Stimulated activated CD8-positive, alpha-beta memory T cell treated with anti-CD3 and anti-CD28 coated beads, Interleukin-7, amount 100 ng/mL, for 1 hour (primary cell): ENCODE data around the gene REPIN1.

Experiments
- DNase-seq, 2 donors: peaks; one replicate each; pipeline ENCODE4 v3.0.0-alpha.2; 2020; ENCODE audit warnings: low read depth in 2 of 2

Gene REPIN1

GRCh38 chr7:150337179-150337578 lies 31.4 kb upstream of the REPIN1 start:
- DNase-seq: no peak

- DNase-seq: no peak
These were observed 31.0 kb upstream of the REPIN1 start for GRCh38 chr7:150337659-150338081.

DNA sequence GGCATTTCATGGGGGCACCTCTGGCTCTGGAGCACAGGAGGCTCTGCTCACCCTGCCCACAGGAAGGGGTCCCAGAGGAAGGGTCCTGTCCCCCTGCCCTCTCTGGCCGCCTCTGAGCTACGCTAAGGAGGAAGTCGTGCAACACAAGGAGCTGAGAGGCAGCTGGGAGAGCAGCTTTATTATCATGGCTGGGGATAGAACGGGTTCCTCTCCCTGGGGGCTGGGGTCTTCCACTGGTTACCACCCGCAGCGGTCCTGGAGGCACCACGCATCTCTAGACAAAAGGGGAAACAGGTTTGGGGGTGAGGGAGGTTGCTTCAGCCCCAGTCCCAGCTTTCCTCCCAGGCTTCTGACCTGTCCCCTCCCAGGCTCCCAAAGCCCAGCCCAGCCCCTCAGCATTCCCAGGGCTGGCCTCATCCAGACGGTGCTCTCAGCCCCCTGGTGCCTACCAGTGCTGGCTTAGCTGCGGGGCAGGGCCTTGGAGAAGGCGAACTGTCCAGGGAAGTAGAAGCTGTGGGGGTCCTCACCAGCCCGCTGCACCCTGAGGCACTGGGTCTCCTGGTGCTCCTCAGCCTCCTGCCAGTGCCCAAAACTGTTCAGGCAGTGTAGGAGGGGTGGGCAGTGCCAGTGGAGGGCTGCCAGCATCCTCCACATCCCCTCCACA lies 30.3 kb upstream of the REPIN1 start:
- no peak for DNase-seq

GRCh38 chr7:150339409-150339809 lies 29.2 kb upstream of the REPIN1 start:
- no peak for DNase-seq

- no peak for DNase-seq
These were observed 28.4 kb upstream of the REPIN1 start for GRCh38 chr7:150340024-150340749.

GRCh38 chr7:150340875-150341262 lies 27.8 kb upstream of the REPIN1 start:
- DNase-seq: no peak

- DNase-seq: no peak
These were observed 27.1 kb upstream of the REPIN1 start, which contains the start of gene RARRES2 for GRCh38 chr7:150341263-150342120. RARRES2 (minus strand) TSS chr7:150341629; CDS start chr7:150340609, 1,020 bp downstream.

- no peak for DNase-seq
These were observed 26.6 kb upstream of the REPIN1 start for GRCh38 chr7:150342121-150342408.

GRCh38 chr7:150343225-150343624 lies 25.4 kb upstream of the REPIN1 start:
- no peak for DNase-seq

- DNase-seq: no peak
These were observed 24.3 kb upstream of the REPIN1 start for GRCh38 chr7:150344299-150344698.

DNA sequence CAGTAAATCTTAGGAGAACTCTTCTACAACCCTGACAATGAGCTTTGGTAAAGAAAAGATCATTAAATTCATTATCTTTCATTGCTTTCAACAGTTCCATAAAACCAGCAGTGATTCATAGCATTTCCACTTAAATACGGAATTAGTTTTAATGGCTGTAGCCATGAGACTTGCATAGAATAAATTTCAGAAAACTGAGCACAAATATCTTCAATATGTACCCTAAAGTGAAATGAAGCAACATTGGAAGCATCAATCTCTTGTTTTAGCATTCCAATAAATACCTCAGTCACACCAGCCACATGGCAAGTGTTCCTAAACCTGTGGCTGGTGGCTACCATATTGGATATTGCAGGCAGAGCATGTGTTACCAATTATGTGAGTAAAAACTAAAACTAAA lies 23.6 kb upstream of the REPIN1 start:
- DNase-seq: no peak

DNA sequence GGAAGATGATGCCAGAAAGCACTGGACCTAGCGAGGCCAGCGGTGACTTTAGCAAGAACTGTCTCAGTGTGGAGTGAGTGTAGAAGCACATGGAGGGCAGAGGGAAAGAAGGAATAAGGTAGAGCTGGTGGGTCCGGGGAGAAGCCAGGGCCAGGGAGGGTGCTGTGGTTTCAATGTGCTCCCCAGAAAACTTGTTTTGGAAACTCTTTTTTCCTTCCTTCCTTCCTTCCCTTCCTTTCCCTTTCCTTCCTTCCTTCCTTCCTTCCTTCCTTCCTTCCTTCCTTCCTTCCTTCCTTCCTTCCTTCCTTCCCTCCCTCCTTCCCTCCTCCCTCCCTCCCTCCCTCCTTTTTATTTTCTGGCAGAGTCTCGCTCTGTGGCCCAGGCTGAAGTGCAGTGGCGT lies 21.7 kb upstream of the REPIN1 start:
- no peak for DNase-seq

DNA sequence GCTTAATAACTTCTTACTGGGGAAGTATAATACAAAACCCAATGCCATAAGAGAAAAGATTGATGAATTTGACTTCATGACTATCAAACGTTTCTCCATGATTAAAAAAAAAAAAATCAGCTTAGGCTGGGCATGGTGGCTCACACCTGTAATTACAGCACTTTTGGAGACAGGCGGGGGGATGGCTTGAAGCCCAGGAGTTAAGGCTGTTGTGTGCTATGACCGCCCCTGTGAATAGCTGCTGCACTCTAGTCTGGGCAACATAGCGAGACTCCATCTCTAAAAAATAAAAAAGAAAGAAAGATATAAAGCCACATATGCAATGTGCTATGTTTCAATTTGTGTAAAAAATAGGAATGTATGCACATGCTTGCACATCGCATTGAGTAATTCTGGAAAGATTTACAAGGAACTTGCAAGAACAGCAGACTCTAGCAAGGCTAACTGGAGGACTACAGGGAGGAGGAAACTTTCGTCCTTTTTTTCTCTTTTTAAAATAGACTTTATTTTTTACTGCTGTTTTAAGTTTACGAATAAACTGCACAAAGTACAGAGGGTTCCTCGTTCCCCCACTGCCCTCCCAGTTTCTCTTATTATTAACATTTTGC lies 16.9 kb upstream of the REPIN1 start:
- no peak for DNase-seq

DNA sequence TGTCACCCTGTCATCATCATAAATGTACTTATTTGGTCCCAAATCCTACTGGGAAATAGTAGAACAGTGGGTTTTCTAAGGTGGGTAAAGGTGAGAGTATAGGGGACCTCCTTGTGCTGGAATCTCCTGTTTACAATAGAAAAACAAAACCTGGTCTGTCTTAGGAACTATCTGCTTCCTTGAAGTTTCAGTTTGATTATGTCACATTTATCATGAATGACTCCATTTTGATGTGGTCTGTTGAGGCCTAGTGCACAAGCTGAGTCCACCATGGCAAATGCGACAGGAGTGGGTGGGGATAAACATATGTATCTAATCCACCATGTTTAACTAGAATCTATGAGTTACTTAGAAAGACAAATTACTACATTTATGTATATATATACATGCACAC lies 13.0 kb upstream of the REPIN1 start:
- no peak for DNase-seq

- DNase-seq: no peak
These were observed 12.2 kb upstream of the REPIN1 start for GRCh38 chr7:150356265-150356897.

DNA sequence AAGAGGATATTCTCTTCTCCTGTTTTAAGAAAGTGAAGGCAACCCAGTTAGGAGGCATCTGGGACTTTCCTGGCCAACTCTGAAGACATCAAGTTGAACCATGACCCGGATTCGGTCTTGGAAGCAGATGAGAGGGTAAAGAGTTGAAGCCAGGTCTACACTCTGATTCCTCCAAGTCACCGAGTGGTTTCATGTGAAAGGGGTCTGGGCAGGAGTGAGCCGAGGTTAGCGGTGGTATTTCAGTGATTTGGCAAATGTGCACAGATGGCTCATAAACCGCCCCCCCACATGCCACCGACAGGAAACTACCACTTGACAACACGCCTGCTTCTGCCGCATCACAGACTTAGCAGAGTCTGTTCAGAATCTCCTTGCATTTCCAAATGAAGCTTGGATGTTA lies 11.4 kb upstream of the REPIN1 start:
- peak; percentile 28 to 46 for DNase-seq

DNA sequence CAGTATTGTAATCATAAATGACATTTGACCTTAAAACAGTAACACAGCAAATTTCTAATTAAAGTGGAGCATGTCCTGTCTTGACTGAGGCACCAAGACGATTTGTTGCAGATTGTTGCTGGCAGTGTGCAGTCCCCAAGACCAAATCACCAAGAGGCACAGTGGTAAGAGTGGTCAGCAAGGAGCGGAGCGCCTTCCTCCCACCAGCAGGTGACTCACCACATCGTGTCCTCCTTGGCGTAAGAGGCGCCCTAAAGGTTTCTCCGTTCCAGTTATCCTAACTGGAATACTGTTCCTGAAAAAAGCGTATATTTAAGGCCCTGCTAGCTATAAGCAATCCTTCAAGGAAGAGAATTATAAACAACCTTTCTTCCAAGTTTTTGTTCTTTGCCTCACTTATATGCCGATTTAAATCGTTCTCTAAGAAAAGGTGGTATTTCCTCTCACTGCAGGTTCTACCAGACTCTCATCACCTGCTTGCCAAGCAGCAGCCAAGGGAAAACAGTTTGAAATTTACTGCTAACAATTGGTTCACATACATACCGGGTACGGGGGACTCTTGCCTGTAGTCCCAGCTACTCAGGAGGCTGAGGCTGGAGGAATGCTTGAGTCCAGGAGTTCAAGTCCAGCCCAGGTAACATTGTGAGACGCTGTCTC lies 10.7 kb upstream of the REPIN1 start:
- no peak for DNase-seq

- no peak for DNase-seq
These were observed 10.2 kb upstream of the REPIN1 start for GRCh38 chr7:150358433-150358832.

DNA sequence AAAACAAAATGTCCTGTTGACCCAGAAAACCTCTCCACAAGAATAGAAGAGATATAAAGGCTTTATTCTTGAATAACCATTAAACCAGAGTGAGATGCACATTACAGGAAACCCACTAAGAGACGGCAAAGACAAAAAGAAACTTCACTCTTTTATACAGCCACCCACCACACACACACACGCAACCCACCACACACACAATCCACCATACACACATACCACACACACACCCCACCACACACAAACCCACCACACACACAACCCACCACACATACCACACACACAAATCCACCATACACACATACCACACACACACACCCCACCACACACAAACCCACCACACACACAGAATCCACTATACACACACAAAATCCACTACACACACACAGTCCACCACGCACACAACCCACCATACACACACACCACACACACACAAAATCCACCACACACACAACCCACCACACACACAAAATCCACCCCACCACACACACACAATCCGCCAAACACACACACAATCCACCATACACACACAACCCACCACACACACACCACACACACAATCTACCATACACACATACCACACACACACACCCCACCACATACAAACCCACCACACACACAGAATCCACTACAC lies 9.5 kb upstream of the REPIN1 start:
- DNase-seq: no peak

DNA sequence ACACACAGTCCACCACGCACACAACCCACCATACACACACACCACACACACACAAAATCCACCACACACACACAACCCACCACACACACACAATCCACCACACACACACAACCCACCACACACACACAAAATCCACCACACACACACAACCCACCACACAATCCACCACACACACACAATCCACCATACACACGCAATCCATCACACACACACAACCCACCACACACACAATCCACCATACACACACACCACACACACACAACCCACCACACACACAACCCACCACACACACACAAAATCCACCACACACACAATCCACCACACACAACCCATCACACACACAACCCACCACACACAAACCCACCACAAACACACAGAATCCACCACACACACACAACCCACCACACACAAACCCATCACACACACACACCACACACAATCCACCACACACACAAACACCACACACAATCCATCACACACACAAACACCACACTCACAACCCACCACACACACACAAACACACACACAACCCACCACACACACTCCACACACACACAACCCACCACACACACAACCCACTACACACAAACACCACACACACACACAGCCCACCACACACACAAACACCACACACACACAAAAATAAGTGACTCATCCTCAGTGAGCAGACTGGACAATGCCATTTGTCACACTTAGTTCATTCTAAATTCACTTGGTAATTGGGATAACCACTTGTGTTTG lies 8.8 kb upstream of the REPIN1 start:
- no peak for DNase-seq
